ENCODE data around the gene SLC9A6. TPM values are rescaled to one million over a fixed set of nuclear protein-coding genes. Genes with fewer than 3 reads are reported as not detected.
A peak's percentile ranks its signal among the peaks of the same experiment; 100 is the strongest.
"Not testable (repeated sequence)": the region's sequence is repeated elsewhere in the genome, so short reads cannot be mapped to it uniquely, and the experiment has no call there.

SLC9A6 gene
- total RNA-seq, 8 experiments from 2014 or later = 12.0 to 37.0 (median 31.1) TPM

- H3K4me1 ChIP-seq (replicated peaks in 1 of 2); in situ Hi-C loops (cut with MboI; ENCODE audit: low pct_unique_long_range_greater_than_20kb in 2 of 9, low sequenced_read_pairs in 9 of 9, unreplicated experiment in 9 of 9); H3K27ac ChIP-seq; H3K4me3 ChIP-seq: not testable (repeated sequence)
- ATAC-seq (replicated peaks in 6 of 8) = peak in 1 of 8 experiments; percentile 50
- 52 to 100% methylated on average over 1 to 4 of the region's 9 CpGs; no CpG with 5 or more reads in 8 of the 10 experiments for WGBS, 10 experiments
These were observed 65.6 kb downstream of the SLC9A6 start for GRCh38 chrX:136050875-136051274.

DNA sequence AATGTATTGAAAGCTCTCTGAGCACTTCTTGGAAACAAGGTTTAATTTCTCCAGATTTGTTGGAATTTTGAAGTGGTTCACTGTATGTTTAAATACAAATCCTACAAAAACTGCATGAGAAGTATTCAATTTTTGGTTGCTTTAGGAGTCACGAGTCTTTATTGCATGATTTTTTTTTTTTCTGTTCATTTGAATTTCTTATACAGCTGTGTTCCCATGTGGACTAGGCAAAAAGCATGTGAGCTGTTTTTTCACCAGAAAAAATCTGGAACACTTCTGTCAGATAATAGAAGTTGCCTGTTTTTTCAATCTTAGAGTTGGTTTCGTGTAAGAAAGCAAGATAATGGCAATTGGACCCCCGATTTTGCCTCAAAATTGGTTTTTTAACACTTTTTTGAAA lies 66.4 kb downstream of the SLC9A6 start:
- no peaks in the 10 kb centered on the region for H3K4me1 ChIP-seq (replicated peaks in 1 of 2)
- WGBS, 10 experiments = 11 to 100% (median 69%) methylated on average over 1 to 3 of the region's 3 CpGs; no CpG with 5 or more reads in 4 of the 10 experiments
- in situ Hi-C loops (cut with MboI; ENCODE audit: low pct_unique_long_range_greater_than_20kb in 2 of 9, low sequenced_read_pairs in 9 of 9, unreplicated experiment in 9 of 9) = no loop called here
- no peak overlapping the region for H3K27ac ChIP-seq
- no peak overlapping the region for H3K4me3 ChIP-seq
- no peak for ATAC-seq (replicated peaks in 6 of 8)

DNA sequence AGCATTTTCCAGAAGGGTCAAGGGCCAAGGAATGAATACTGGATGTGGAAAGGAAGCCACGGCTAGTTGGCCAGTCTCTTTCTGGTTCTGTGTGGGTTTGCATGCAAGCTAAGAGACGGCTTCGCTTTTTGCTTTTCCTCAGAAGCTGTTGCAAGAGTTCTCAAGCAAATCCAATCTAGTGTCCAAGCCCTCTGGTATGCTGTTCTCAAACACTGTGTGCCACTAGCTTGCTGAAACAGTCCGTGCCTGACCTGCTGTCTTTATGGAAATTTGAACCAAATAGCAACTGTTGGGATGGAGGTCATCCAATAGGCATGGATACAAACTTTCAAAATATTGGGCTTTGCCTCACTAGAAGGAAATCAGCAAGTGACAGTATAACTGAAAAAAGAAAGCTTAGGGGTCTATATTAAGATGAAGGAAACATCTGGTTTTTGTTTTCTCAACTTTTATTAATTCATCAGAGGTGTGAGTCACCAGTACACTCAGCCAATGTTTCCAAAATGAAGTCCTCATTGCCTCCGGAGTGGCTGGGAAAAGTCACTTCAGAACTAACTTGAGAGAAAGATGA lies 70.5 kb downstream of the SLC9A6 start:
- Histone ChIP-seq H3K4me1 (replicated peaks in 1 of 2) (no peaks in the 10 kb centered on the region), H3K4me3 (no peak overlapping the region), H3K27ac (no peak overlapping the region)
- in situ Hi-C loops (cut with MboI; ENCODE audit: low pct_unique_long_range_greater_than_20kb in 2 of 9, low sequenced_read_pairs in 9 of 9, unreplicated experiment in 9 of 9) = no loop called here
- 0 to 57% (median 7%) methylated on average over 1 to 5 of the region's 5 CpGs; no CpG with 5 or more reads in 7 of the 10 experiments for WGBS, 10 experiments
- peak in 3 of 8 experiments; percentile 37 to 87 (median 83) for ATAC-seq (replicated peaks in 6 of 8)

- H3K4me1 ChIP-seq (replicated peaks in 1 of 2) = no peaks in the 10 kb centered on the region
- in situ Hi-C loops (cut with MboI; ENCODE audit: low pct_unique_long_range_greater_than_20kb in 2 of 9, low sequenced_read_pairs in 9 of 9, unreplicated experiment in 9 of 9) = no loop called here
- H3K27ac ChIP-seq = no peak overlapping the region
- WGBS, 10 experiments = 37 to 100% (median 67%) methylated on average over 1 to 4 of the region's 4 CpGs; no CpG with 5 or more reads in 3 of the 10 experiments
- no peak overlapping the region for H3K4me3 ChIP-seq
- ATAC-seq (replicated peaks in 6 of 8) = no peak
These were observed 72.3 kb downstream of the SLC9A6 start for GRCh38 chrX:136057567-136057966.

- ATAC-seq (replicated peaks in 6 of 8) = no peak
- 14 to 80% (median 40%) methylated on average over 1 of the region's 2 CpGs; no CpG with 5 or more reads in 7 of the 10 experiments for WGBS, 10 experiments
- Histone ChIP-seq H3K4me1 (replicated peaks in 1 of 2) (no peaks in the 10 kb centered on the region), H3K27ac (no peak overlapping the region), H3K4me3 (no peak overlapping the region)
- in situ Hi-C loops (cut with MboI; ENCODE audit: low pct_unique_long_range_greater_than_20kb in 2 of 9, low sequenced_read_pairs in 9 of 9, unreplicated experiment in 9 of 9) = no loop called here
These were observed 74.1 kb downstream of the SLC9A6 start for GRCh38 chrX:136059350-136059749.

DNA sequence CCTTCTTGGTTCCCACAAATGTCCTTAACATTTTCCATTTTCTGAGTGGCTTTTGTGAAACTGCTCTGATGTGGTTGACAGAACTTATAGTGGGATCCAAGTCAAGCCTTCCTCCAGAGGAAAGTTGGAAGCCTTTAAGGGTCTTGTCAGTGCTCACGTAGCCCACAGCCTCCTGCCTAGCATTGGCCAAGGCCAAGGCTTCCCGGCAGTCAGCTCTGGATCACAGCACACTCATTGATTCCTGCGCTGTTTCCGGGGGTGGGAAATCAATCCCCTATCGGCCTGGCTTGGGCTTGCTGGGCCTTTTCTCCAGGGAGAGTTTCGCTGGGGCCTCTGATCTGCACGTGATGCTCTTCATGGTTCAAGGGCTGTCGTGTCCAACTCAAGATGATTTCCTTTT lies 76.1 kb downstream of the SLC9A6 start:
- no peak for ATAC-seq (replicated peaks in 6 of 8)
- WGBS, 10 experiments = 46 to 70% (median 66%) methylated on average over 3 to 7 of the region's 8 CpGs; no CpG with 5 or more reads in 7 of the 10 experiments

GRCh38 chrX:136061696-136062095 lies 76.5 kb downstream of the SLC9A6 start:
- in situ Hi-C loops (cut with MboI; ENCODE audit: low pct_unique_long_range_greater_than_20kb in 2 of 9, low sequenced_read_pairs in 9 of 9, unreplicated experiment in 9 of 9) = no loop called here

More for the DNA sequence above, 76.1 kb downstream of the SLC9A6 start:
- Histone ChIP-seq H3K27ac (no peak overlapping the region), H3K4me3 (no peak overlapping the region), H3K4me1 (replicated peaks in 1 of 2) (no peaks in the 10 kb centered on the region)
- in situ Hi-C loops (cut with MboI; ENCODE audit: low pct_unique_long_range_greater_than_20kb in 2 of 9, low sequenced_read_pairs in 9 of 9, unreplicated experiment in 9 of 9) = no loop called here

DNA sequence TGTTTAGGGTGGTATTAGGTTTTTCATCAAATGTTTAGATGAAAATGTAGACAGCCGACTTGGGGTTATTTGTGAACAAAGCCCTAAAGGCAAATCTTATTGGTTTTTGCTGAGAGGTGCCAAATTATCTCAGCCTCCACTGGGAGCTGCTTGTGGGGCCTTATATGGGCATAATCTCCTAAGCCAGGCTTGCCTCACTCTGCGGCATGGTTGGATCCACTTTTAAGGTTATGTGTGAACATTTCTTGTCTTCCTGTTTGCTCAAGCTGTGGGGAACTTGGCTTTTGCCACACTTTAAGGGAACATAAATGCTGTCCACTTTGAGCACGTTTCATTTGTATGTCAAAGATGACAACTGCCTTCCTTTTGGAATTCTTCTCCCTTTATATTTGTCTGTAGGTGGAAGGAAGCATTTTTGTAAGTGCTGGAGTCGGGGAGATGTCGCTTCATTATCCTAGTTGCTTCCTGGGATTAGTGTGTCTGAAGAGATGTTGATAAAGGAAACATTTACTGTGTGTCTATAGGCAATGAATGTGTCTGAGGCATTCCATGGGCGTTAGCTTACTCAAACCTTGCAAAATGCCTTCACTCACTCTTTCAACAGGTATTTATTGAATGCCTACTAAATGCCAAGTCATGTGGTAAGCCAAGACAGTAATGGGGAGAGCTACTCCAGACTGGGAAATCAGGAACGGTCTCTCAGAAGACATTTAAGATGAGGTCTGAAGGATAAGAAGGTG lies 78.3 kb downstream of the SLC9A6 start:
- 20 to 63% (median 54%) methylated on average over 2 to 6 of the region's 7 CpGs; no CpG with 5 or more reads in 6 of the 10 experiments for WGBS, 10 experiments
- in situ Hi-C loops (cut with MboI; ENCODE audit: low pct_unique_long_range_greater_than_20kb in 2 of 9, low sequenced_read_pairs in 9 of 9, unreplicated experiment in 9 of 9) = no loop called here
- no peak overlapping the region for H3K27ac ChIP-seq
- no peak for ATAC-seq (replicated peaks in 6 of 8)
- no peak overlapping the region for H3K4me3 ChIP-seq
- H3K4me1 ChIP-seq (replicated peaks in 1 of 2) = no peaks in the 10 kb centered on the region

More at GRCh38 chrX:136061696-136062095, 76.5 kb downstream of the SLC9A6 start:
- Histone ChIP-seq H3K4me3 (no peak overlapping the region), H3K27ac (no peak overlapping the region), H3K4me1 (replicated peaks in 1 of 2) (no peaks in the 10 kb centered on the region)
- WGBS, 10 experiments = 94% methylated on average over 2 of the region's 5 CpGs; no CpG with 5 or more reads in 9 of the 10 experiments
- no peak for ATAC-seq (replicated peaks in 6 of 8)

DNA sequence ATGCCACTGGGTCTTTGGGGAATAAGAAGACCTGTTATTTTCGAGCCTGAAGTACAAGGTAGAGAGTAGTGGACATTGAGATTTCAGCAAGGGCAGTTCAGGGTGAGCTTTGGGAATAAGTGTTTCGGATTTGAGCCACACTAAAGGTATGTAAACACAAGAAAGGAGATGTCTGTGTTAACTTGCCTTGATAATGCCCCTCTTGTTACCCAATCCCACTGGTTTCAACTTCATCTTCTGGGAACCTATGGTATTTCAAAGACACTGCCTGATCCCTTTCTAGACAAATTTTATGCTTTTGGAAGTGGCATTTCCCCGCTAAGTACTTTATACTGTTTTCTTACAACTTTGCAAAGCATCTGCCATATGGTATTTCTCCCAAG lies 79.4 kb downstream of the SLC9A6 start:
- ATAC-seq (replicated peaks in 6 of 8) = no peak

GRCh38 chrX:136065044-136065671 lies 79.9 kb downstream of the SLC9A6 start:
- Histone ChIP-seq H3K27ac (no peak overlapping the region), H3K4me1 (replicated peaks in 1 of 2) (no peaks in the 10 kb centered on the region), H3K4me3 (no peak overlapping the region)
- peak; percentile 26 to 89 (median 82) for ATAC-seq (replicated peaks in 6 of 8)
- 0 to 54% methylated on average over 1 to 7 of the region's 7 CpGs; no CpG with 5 or more reads in 8 of the 10 experiments for WGBS, 10 experiments
- in situ Hi-C loops (cut with MboI; ENCODE audit: low pct_unique_long_range_greater_than_20kb in 2 of 9, low sequenced_read_pairs in 9 of 9, unreplicated experiment in 9 of 9) = no loop called here

More for the DNA sequence above, 79.4 kb downstream of the SLC9A6 start:
- in situ Hi-C loops (cut with MboI; ENCODE audit: low pct_unique_long_range_greater_than_20kb in 2 of 9, low sequenced_read_pairs in 9 of 9, unreplicated experiment in 9 of 9) = no loop called here
- 6 to 100% (median 74%) methylated on average over 1 to 3 of the region's 3 CpGs; no CpG with 5 or more reads in 6 of the 10 experiments for WGBS, 10 experiments
- H3K27ac ChIP-seq = no peak overlapping the region
- no peak overlapping the region for H3K4me3 ChIP-seq
- no peaks in the 10 kb centered on the region for H3K4me1 ChIP-seq (replicated peaks in 1 of 2)

GRCh38 chrX:136067097-136067496 lies 81.9 kb downstream of the SLC9A6 start:
- no peak for ATAC-seq (replicated peaks in 6 of 8)
- no peaks in the 10 kb centered on the region for H3K4me1 ChIP-seq (replicated peaks in 1 of 2)
- H3K4me3 ChIP-seq = no peak overlapping the region
- H3K27ac ChIP-seq = no peak overlapping the region
- WGBS, 10 experiments = 10 to 100% (median 60%) methylated on average over 1 to 4 of the region's 5 CpGs; no CpG with 5 or more reads in 5 of the 10 experiments
- in situ Hi-C loops (cut with MboI; ENCODE audit: low pct_unique_long_range_greater_than_20kb in 2 of 9, low sequenced_read_pairs in 9 of 9, unreplicated experiment in 9 of 9) = no loop called here

GRCh38 chrX:136067966-136068365 lies 82.7 kb downstream of the SLC9A6 start:
- WGBS, 10 experiments = 0 to 71% (median 47%) methylated on average over 1 to 7 of the region's 7 CpGs; no CpG with 5 or more reads in 6 of the 10 experiments
- Histone ChIP-seq H3K4me3 (no peak overlapping the region), H3K27ac (no peak overlapping the region), H3K4me1 (replicated peaks in 1 of 2) (no peaks in the 10 kb centered on the region)
- no peak for ATAC-seq (replicated peaks in 6 of 8)
- in situ Hi-C loops (cut with MboI; ENCODE audit: low pct_unique_long_range_greater_than_20kb in 2 of 9, low sequenced_read_pairs in 9 of 9, unreplicated experiment in 9 of 9) = no loop called here

- 0 to 80% (median 17%) methylated on average over 1 to 4 of the region's 5 CpGs; no CpG with 5 or more reads in 4 of the 10 experiments for WGBS, 10 experiments
- Histone ChIP-seq H3K4me1 (replicated peaks in 1 of 2) (no peaks in the 10 kb centered on the region), H3K4me3 (no peak overlapping the region), H3K27ac (no peak overlapping the region)
- in situ Hi-C loops (cut with MboI; ENCODE audit: low pct_unique_long_range_greater_than_20kb in 2 of 9, low sequenced_read_pairs in 9 of 9, unreplicated experiment in 9 of 9) = no loop called here
- peak in 2 of 8 experiments; percentile 20 to 42 for ATAC-seq (replicated peaks in 6 of 8)
These were observed 91.7 kb downstream of the SLC9A6 start for GRCh38 chrX:136076942-136077341.

Data from motor neuron (in vitro differentiated cells).